GM21576 (cell line): Measurements from ENCODE around the gene FKBP1A.

Experiments
- ATAC-seq: cut with Tn5 transposase; IDR thresholded peaks from one replicate; pipeline ENCODE4 v1.9.1; 2021; ENCODE audit warnings: mild to moderate bottlenecking, moderate library complexity; ENCODE audit not compliant: unreplicated experiment

FKBP1A gene

DNA sequence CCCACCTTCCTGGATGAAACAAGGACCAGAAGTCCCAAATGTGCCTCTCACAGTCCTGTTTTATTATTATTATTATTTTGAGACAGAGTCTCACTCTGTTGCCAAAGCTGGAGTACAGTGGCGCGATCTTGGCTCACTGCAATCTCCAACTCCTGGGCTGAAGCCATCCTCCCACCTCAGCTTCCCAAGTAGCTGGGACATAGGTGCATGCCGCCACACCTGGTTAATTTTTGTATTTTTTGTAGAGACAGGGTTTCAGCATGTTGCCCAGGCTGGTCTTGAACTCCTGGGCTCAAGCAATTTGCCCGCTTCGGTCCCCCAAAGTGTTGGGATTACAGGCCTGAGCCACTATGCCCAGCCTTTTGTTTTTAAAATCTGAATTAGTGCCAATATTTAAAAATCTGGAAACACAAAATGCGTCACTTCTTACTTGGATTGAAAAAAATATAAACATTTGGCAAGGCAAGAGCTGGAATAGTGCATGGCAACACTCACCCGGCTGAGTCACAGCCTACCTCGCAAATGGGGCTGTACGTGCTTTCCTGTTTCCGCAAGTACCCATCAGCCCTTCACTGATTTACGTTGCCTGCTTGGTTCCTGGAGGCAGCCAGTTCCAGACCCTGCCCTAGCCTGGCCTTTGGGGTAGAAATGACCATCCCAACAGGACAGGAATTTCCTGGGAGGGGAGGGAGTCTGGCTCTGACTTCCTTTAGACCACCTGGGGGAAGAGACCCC is 70.2 kb downstream of the FKBP1A start:
- ATAC-seq = no peak

- no peak for ATAC-seq
Observed at GRCh38 chr20:1321654-1321939, 71.3 kb downstream of the FKBP1A start.

DNA sequence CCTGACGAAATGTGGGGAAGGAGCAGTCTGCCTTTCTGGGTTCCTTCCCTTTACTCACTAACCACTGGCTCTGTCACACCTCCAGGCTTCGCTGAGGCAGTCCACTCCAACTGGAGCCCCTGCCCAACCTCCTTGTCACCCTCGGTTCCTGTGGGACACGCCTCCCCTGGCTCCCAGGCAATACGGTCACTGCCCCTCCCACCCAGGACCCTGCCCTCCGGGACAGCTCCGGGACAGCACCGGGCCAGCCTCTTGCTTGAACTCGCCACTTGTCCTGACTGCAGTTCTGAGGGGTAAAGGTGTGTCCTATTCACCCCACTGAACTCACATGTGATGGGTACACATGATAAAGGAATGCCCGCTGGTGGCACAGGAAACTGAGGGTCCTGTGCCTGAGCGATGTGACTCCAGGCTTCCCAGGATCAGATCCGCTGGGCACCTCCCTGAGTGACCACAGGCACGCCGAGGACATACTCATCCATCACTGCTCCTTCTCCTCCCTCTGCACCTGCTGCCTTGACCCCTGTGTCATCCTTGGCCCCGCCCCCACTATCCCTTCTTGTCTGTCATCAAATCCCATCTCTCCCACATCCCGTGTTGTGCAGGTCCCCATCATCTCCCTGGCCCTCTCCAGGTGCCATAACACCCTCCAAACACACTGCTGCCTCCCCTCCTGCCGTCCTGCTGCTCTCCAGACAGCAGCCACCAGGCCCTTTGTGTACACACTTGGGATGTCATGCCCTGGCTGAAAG is 71.8 kb downstream of the FKBP1A start:
- no peak for ATAC-seq

DNA sequence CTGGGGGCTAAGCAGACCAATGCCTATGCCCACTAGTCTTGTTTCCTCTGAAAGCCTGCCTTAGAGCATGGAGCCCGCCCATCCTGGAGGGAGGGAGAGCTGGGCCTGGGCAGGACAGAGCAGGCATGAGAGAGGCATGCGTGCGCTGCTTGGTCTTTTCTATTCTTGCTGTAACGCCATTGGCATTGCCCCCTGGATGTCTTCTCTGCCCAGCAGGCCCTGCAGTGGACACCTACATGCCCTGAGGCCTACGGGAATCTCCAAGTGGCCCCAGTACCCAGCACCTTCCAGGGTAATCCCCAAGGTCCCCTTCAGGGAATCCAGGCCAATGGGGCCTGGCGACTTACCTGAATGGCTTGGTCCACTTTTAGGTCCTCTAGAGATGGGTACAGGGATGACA is 72.8 kb downstream of the FKBP1A start:
- ATAC-seq = no peak

- ATAC-seq = no peak
Observed at GRCh38 chr20:1319462-1319861, 73.4 kb downstream of the FKBP1A start.

- ATAC-seq = no peak
Observed at GRCh38 chr20:1319051-1319450, 73.8 kb downstream of the FKBP1A start.
